Right atrium auricular region (tissue), 2 donors: ENCODE results near the gene RALGPS2. TPM values are rescaled to one million over a fixed set of nuclear protein-coding genes. Genes with fewer than 3 reads are reported as not detected.
A peak's percentile ranks its signal among the peaks of the same experiment; 100 is the strongest.

ENCODE experiments used
- DNase-seq: peaks from one replicate; pipeline ENCODE4 v3.0.0-alpha.2; 2019; ENCODE audit warnings: low spot score
- H3K27ac ChIP-seq, 2 donors: fragments of 200-600 bp; sonication (generic); 1 replicate in 1 of 2; 2 replicates in 1 of 2; pipeline ENCODE4 v1.5.1; 2016 to 2019
- H3K27me3 ChIP-seq, 2 donors: fragments of 200-600 bp; sonication (generic); one replicate each; pipeline versions ENCODE4 v1.5.1 to v1.6.0; 2017 to 2019
- H3K36me3 ChIP-seq: fragments of 200-600 bp; sonication (generic); one replicate; pipeline ENCODE4 v1.5.1; 2016
- H3K4me1 ChIP-seq, 2 donors: fragments of 200-600 bp; sonication (generic); one replicate each; pipeline versions ENCODE4 v1.5.1 to v1.6.0; 2017 to 2019
- H3K4me3 ChIP-seq, 2 donors: fragments of 200-600 bp; sonication (generic); 1 replicate in 1 of 2; 2 replicates in 1 of 2; pipeline ENCODE4 v1.5.1; 2017 to 2019; ENCODE audit warnings: mild to moderate bottlenecking in 1 of 2, moderate library complexity in 1 of 2
- H3K9me3 ChIP-seq, 2 donors: fragments of 200-600 bp; sonication (generic); one replicate each; pipeline ENCODE4 v1.5.1; 2019
- total RNA-seq, 2 donors: library from RNA; depleted of rRNA; stranded (reverse); fragments of >200 nt; gene quantifications; one replicate each; pipeline ENCODE4 v1.1.0, GENCODE V29; 2016
- TF ChIP-seq, protein P1 (sequence below), 2 donors: fragments of 200-600 bp; sonication (generic); IDR thresholded peaks; one replicate each; pipeline ENCODE4 v1.5.1; 2019; ENCODE audit warnings: antibody characterized with exemption in 2 of 2

RALGPS2 gene
- total RNA-seq, 2 donors from 2014 or later = 9.0 to 16.1 TPM

DNA sequence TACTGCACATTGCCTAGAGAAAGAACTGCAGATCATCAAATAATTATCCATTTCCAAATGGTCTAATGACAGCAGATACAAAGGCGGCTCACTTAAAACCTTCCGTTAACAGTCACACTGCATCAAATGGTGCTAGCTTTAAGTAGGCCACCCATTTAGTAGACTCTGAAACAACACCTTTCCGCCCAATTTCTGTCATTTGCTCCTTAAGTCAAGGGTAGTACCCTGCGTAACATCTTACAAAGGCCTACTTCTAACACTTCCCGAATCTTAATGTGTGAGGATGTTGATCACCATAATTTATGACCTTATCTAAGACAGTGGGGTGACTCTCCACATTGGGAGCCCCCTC is 692 bp upstream of the RALGPS2 start:
- Histone ChIP-seq H3K4me1 (peaks cover 0 to 3% of the 10 kb centered on the region in 2 donors), H3K27me3 (no peaks in the 10 kb centered on the region), H3K36me3 (no peaks in the 10 kb centered on the region), H3K27ac (peak overlapping the region; percentile 87 to 92), H3K4me3 (peak overlapping the region; percentile 84 to 89), H3K9me3 (no peaks in the 10 kb centered on the region)
- DNase-seq = no peak
- TF ChIP-seq, protein P1, sequence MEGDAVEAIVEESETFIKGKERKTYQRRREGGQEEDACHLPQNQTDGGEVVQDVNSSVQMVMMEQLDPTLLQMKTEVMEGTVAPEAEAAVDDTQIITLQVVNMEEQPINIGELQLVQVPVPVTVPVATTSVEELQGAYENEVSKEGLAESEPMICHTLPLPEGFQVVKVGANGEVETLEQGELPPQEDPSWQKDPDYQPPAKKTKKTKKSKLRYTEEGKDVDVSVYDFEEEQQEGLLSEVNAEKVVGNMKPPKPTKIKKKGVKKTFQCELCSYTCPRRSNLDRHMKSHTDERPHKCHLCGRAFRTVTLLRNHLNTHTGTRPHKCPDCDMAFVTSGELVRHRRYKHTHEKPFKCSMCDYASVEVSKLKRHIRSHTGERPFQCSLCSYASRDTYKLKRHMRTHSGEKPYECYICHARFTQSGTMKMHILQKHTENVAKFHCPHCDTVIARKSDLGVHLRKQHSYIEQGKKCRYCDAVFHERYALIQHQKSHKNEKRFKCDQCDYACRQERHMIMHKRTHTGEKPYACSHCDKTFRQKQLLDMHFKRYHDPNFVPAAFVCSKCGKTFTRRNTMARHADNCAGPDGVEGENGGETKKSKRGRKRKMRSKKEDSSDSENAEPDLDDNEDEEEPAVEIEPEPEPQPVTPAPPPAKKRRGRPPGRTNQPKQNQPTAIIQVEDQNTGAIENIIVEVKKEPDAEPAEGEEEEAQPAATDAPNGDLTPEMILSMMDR (IDR thresholded peaks at IDR 0.05) = no peak

- no peaks in the 10 kb centered on the region for H3K27me3 ChIP-seq
- H3K4me3 ChIP-seq = peak overlapping the region; percentile 84 to 89
- H3K9me3 ChIP-seq = no peaks in the 10 kb centered on the region
- TF ChIP-seq, protein P1 (IDR thresholded peaks at IDR 0.05) = peak in 1 of 2 donors; percentile 32
- no peaks in the 10 kb centered on the region for H3K36me3 ChIP-seq
- H3K4me1 ChIP-seq = peaks cover 0 to 3% of the 10 kb centered on the region in 2 donors
- peak overlapping the region; percentile 87 to 92 for H3K27ac ChIP-seq
- no peak for DNase-seq
Observed at GRCh38 chr1:178725466-178726086, 532 bp downstream of the RALGPS2 start.

DNA sequence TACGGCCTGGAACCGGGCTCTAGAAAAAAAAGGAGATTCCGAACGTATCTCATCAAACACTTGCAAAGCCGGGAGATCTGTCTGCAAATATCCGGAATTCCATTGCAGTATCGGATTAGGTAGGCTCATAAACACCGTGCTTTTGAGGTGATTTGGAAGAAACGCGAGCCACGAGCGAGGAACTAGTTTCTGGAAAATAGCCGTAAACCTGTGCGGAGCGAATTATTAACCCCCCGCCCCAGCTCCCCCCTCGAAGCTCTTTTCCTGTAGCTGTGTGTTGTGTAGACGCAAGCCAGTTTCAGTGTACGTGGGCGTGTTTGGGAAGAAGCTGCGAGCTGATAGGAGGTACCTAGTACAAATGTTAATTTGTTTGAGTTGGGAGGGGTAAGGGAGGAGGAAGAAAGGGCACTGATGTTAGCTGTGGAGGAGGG is 1.1 kb downstream of the RALGPS2 start:
- H3K4me3 ChIP-seq = peak overlapping the region; percentile 84 to 89
- peaks cover 0 to 3% of the 10 kb centered on the region in 2 donors for H3K4me1 ChIP-seq
- no peaks in the 10 kb centered on the region for H3K27me3 ChIP-seq
- H3K27ac ChIP-seq = peak overlapping the region; percentile 87 to 92
- no peak for DNase-seq
- no peaks in the 10 kb centered on the region for H3K9me3 ChIP-seq
- TF ChIP-seq, protein P1 (IDR thresholded peaks at IDR 0.05) = no peak
- no peaks in the 10 kb centered on the region for H3K36me3 ChIP-seq

DNA sequence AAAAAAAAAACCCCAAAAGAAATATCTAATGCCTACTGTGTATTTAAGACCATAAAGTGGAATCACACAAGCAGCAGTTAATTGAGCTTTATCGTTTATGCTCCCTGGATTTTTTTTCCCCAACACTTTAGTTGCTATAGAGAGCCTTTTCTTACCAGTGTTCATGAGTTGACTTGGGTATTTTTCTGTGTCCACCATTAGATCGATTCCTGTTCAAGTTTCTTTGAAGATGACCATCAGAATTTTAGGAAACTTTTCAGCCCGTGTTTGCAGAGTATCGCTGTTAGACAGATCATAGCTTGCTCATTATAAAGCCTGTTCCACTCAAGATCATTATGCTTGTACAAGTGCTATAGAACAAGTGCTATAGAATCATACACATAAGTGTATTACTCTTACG is 1.5 kb downstream of the RALGPS2 start:
- peaks cover 0 to 3% of the 10 kb centered on the region in 2 donors for H3K4me1 ChIP-seq

GRCh38 chr1:178727014-178727895 is 2.2 kb downstream of the RALGPS2 start:
- TF ChIP-seq, protein P1 (IDR thresholded peaks at IDR 0.05) = no peak
- H3K27ac ChIP-seq = peak overlapping the region in 1 of 2 donors; percentile 92

More for the DNA sequence above, 1.5 kb downstream of the RALGPS2 start:
- Histone ChIP-seq H3K27me3 (no peaks in the 10 kb centered on the region), H3K27ac (peak overlapping the region; percentile 87 to 92), H3K36me3 (no peaks in the 10 kb centered on the region), H3K9me3 (no peaks in the 10 kb centered on the region), H3K4me3 (peak overlapping the region; percentile 84 to 89)
- TF ChIP-seq, protein P1 (IDR thresholded peaks at IDR 0.05) = no peak
- no peak for DNase-seq

More at GRCh38 chr1:178727014-178727895, 2.2 kb downstream of the RALGPS2 start:
- peaks cover 0 to 3% of the 10 kb centered on the region in 2 donors for H3K4me1 ChIP-seq
- H3K4me3 ChIP-seq = peak overlapping the region; percentile 84 to 89
- no peaks in the 10 kb centered on the region for H3K36me3 ChIP-seq
- H3K9me3 ChIP-seq = peaks cover 0 to 2% of the 10 kb centered on the region in 2 donors
- no peak for DNase-seq
- H3K27me3 ChIP-seq = no peaks in the 10 kb centered on the region
